ENCODE results near the gene SUMO3.
"Not testable (repeated sequence)": the region's sequence is repeated elsewhere in the genome, so short reads cannot be mapped to it uniquely, and the experiment has no call there.

GRCh38 chr21:44832516-44833255, 14.8 kb upstream of the SUMO3 start:
- not testable (repeated sequence) for TF ChIP-seq TAF1 (IDR thresholded peaks at IDR 0.05; ENCODE audit: borderline replicate concordance, low read depth, low read length); POLR2AphosphoS5 (IDR thresholded peaks at IDR 0.05; ENCODE audit: low read depth, low read length); POLR2A (IDR thresholded peaks at IDR 0.05; ENCODE audit: low read depth, low read length)
